Central memory CD8-positive, alpha-beta T cell (primary cell): ENCODE results near the gene DLAT.
A peak's percentile ranks its signal among the peaks of the same experiment; 100 is the strongest.
"Not testable (repeated sequence)": the region's sequence is repeated elsewhere in the genome, so short reads cannot be mapped to it uniquely, and the experiment has no call there.

Experiments used
- ATAC-seq: fragments of 150-1000 bp; cut with Tn5 transposase; replicated peaks from 2 replicates; pipeline ENCODE4 v1.10.0; 2022; ENCODE audit warnings: mild to moderate bottlenecking, moderate FRiP score, moderate number of reproducible peaks; ENCODE audit not compliant: poor library complexity, severe bottlenecking; ENCODE audit errors: extremely low read depth
- DNase-seq, 2 donors: peaks; one replicate each; pipeline ENCODE4 v3.0.0; 2021; ENCODE audit warnings: low spot score in 2 of 2
- H3K27ac Mint-ChIP-seq: one replicate; pipeline ENCODE4 v1.8.0; 2022; ENCODE audit warnings: low read depth, mild to moderate bottlenecking, moderate library complexity, mixed read lengths
- H3K27me3 Mint-ChIP-seq: one replicate; pipeline ENCODE4 v1.8.0; 2022; ENCODE audit warnings: mixed read lengths
- H3K36me3 Mint-ChIP-seq: one replicate; pipeline ENCODE4 v1.8.0; 2022; ENCODE audit warnings: mild to moderate bottlenecking, moderate library complexity, mixed read lengths; ENCODE audit not compliant: insufficient read depth
- H3K4me1 Mint-ChIP-seq: one replicate; pipeline ENCODE4 v1.8.0; 2022; ENCODE audit warnings: mixed read lengths
- H3K4me3 Mint-ChIP-seq: one replicate; pipeline ENCODE4 v1.8.0; 2022; ENCODE audit warnings: mild to moderate bottlenecking, moderate library complexity, mixed read lengths
- H3K9me3 Mint-ChIP-seq: one replicate; pipeline ENCODE4 v1.8.0; 2022; ENCODE audit warnings: mixed read lengths

The DLAT gene

DNA sequence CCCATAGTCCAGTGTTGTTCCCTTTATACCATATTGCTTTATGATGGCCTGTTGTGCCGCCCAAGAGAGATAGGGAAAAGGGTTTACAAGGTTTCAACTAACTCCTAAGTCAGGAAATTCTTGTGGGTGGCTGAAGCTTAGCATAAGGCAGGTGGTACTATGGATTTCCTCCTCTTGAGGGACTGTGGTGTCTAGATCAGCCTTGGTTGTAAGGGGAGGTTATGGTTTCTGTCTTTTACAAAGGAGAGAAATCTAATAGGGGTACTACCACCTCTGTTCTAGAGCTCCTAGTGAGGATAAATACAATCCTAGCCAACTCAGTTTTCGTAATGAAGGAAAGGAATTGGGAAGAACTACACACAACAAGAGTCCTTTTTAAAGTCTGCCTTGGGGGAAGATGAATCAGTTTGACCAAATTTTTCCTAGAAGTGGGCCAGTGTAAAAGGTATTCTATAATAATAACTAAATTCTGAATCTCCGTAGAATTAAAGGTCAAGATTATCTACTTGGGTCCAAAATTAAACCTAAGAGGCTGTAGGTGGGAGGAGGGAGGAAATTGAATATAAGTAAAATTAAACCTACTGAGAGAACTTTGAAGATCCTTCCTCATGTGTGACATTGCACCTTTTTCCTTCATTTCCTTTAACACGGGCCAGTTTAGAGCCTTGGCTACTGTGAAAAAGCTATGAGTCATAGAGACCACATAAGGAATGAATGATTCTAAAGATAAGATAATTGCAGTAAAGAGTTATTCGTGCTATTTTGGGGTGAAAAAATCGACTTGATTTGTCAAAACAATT lies 17.2 kb downstream of the DLAT start:
- Mint-ChIP-seq H3K27me3 (no peaks in the 10 kb centered on the region), H3K9me3 (no peaks in the 10 kb centered on the region), H3K4me3 (no peak overlapping the region), H3K36me3 (peaks cover 59% of the 10 kb centered on the region), H3K4me1 (peaks cover 16% of the 10 kb centered on the region), H3K27ac (no peak overlapping the region)
- ATAC-seq (no peak), DNase-seq (no peak)

GRCh38 chr11:112042961-112043304 lies 17.7 kb downstream of the DLAT start:
- H3K4me1 Mint-ChIP-seq: peaks cover 20% of the 10 kb centered on the region
- ATAC-seq (no peak), DNase-seq (no peak)
- H3K36me3 Mint-ChIP-seq: peaks cover 56% of the 10 kb centered on the region
- no peaks in the 10 kb centered on the region for H3K9me3 Mint-ChIP-seq
- no peak overlapping the region for H3K27ac Mint-ChIP-seq
- no peaks in the 10 kb centered on the region for H3K27me3 Mint-ChIP-seq
- H3K4me3 Mint-ChIP-seq: no peak overlapping the region

GRCh38 chr11:112044961-112045360 lies 19.8 kb downstream of the DLAT start:
- H3K27ac Mint-ChIP-seq: no peak overlapping the region
- ATAC-seq (no peak), DNase-seq (no peak)
- no peaks in the 10 kb centered on the region for H3K27me3 Mint-ChIP-seq
- H3K4me3 Mint-ChIP-seq: no peak overlapping the region
- H3K9me3 Mint-ChIP-seq: no peaks in the 10 kb centered on the region
- peaks cover 46% of the 10 kb centered on the region for H3K36me3 Mint-ChIP-seq
- H3K4me1 Mint-ChIP-seq: peaks cover 25% of the 10 kb centered on the region

GRCh38 chr11:112046647-112047046 lies 21.4 kb downstream of the DLAT start:
- Mint-ChIP-seq H3K36me3 (peaks cover 51% of the 10 kb centered on the region), H3K4me1 (peaks cover 19% of the 10 kb centered on the region)
- not testable (repeated sequence) for ATAC-seq, H3K4me3 Mint-ChIP-seq, H3K27ac Mint-ChIP-seq, DNase-seq, H3K9me3 Mint-ChIP-seq, H3K27me3 Mint-ChIP-seq

DNA sequence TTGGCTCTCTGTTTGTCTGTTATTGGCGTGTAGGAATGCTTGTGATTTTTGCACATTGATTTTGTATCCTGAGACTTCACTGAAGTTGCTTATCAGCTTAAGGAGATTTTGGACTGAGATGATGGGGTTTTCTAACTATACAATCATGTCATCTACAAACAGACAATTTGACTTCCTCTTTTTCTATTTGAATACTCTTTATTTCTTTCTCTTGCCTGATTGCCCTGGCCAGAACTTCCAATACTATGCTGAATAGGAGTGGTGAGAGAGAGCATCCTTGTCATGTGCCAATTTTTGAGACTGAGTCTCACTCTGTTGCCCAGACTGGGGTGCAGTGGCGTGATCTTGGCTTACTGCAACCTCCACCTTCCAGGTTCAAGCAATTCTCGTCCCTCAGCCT lies 23.0 kb downstream of the DLAT start:
- ATAC-seq, H3K27ac Mint-ChIP-seq, H3K4me3 Mint-ChIP-seq, H3K27me3 Mint-ChIP-seq, H3K9me3 Mint-ChIP-seq, DNase-seq: not testable (repeated sequence)
- Mint-ChIP-seq H3K36me3 (peaks cover 54% of the 10 kb centered on the region), H3K4me1 (peaks cover 19% of the 10 kb centered on the region)

- H3K27ac Mint-ChIP-seq: peak overlapping the region; percentile 2
- DNase-seq (no peak), ATAC-seq (no peak)
- H3K4me1 Mint-ChIP-seq: peaks cover 19% of the 10 kb centered on the region
- H3K36me3 Mint-ChIP-seq: peaks cover 50% of the 10 kb centered on the region
- no peaks in the 10 kb centered on the region for H3K27me3 Mint-ChIP-seq
- H3K4me3 Mint-ChIP-seq: no peak overlapping the region
- no peaks in the 10 kb centered on the region for H3K9me3 Mint-ChIP-seq
Measured at GRCh38 chr11:112049777-112050176, 24.6 kb downstream of the DLAT start.

GRCh38 chr11:112050721-112051120 lies 25.5 kb downstream of the DLAT start:
- Mint-ChIP-seq H3K27me3 (no peaks in the 10 kb centered on the region), H3K4me1 (peaks cover 19% of the 10 kb centered on the region), H3K4me3 (no peak overlapping the region), H3K27ac (peak overlapping the region; percentile 62), H3K9me3 (no peaks in the 10 kb centered on the region), H3K36me3 (peaks cover 48% of the 10 kb centered on the region)
- no peak for ATAC-seq
- DNase-seq: no peak

GRCh38 chr11:112051768-112052167 lies 26.6 kb downstream of the DLAT start:
- H3K4me3 Mint-ChIP-seq: no peak overlapping the region
- ATAC-seq: no peak
- H3K9me3 Mint-ChIP-seq: no peaks in the 10 kb centered on the region
- H3K4me1 Mint-ChIP-seq: peaks cover 19% of the 10 kb centered on the region
- H3K36me3 Mint-ChIP-seq: peaks cover 45% of the 10 kb centered on the region
- no peaks in the 10 kb centered on the region for H3K27me3 Mint-ChIP-seq
- no peak for DNase-seq
- H3K27ac Mint-ChIP-seq: no peak overlapping the region

DNA sequence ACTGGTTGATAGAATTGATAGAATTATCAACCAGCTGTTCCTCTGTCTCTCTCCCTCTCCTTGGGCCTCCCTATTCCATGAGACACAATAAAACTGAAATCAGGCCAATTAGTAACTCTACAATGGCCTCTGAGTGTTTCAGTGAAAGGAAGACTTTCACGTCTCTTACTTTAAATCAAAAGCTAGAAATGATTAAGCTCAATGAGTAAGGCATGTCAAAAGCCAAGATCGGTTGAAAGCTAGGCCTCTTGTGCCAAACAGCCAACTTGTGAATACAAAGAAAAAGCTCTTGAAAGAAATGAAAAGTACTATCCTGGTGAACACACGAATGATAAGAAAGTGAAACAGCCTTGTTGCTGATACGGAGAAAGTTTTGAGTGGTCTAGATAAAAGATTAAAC lies 32.0 kb downstream of the DLAT start:
- no peak overlapping the region for H3K4me3 Mint-ChIP-seq

GRCh38 chr11:112058103-112058502 lies 32.9 kb downstream of the DLAT start:
- Mint-ChIP-seq H3K27me3 (no peaks in the 10 kb centered on the region), H3K27ac (no peak overlapping the region), H3K9me3 (no peaks in the 10 kb centered on the region), H3K36me3 (peaks cover 38% of the 10 kb centered on the region), H3K4me1 (peaks cover 5% of the 10 kb centered on the region), H3K4me3 (no peak overlapping the region)
- ATAC-seq (no peak), DNase-seq (no peak)

More for the DNA sequence above, 32.0 kb downstream of the DLAT start:
- Mint-ChIP-seq H3K27ac (peak overlapping the region; percentile 27), H3K9me3 (no peaks in the 10 kb centered on the region), H3K4me1 (peaks cover 5% of the 10 kb centered on the region), H3K27me3 (no peaks in the 10 kb centered on the region), H3K36me3 (peaks cover 40% of the 10 kb centered on the region)
- no peak for DNase-seq
- no peak for ATAC-seq

- H3K9me3 Mint-ChIP-seq: no peaks in the 10 kb centered on the region
- no peaks in the 10 kb centered on the region for H3K4me1 Mint-ChIP-seq
- ATAC-seq (no peak), DNase-seq (no peak)
- no peak overlapping the region for H3K27ac Mint-ChIP-seq
- H3K36me3 Mint-ChIP-seq: peaks cover 22% of the 10 kb centered on the region
- no peak overlapping the region for H3K4me3 Mint-ChIP-seq
- no peaks in the 10 kb centered on the region for H3K27me3 Mint-ChIP-seq
Measured at GRCh38 chr11:112062923-112063322, 37.7 kb downstream of the DLAT start.

- DNase-seq (peak; percentile 74 to 78), ATAC-seq (peak; percentile 85)
- Mint-ChIP-seq H3K4me1 (peaks cover 30% of the 10 kb centered on the region), H3K27me3 (peaks cover 14% of the 10 kb centered on the region), H3K9me3 (no peaks in the 10 kb centered on the region), H3K27ac (peak within 1 kb of the TSS; percentile 90), H3K4me3 (peak within 1 kb of the TSS; percentile 82), H3K36me3 (peaks cover 20% of the 10 kb centered on the region)
Measured at GRCh38 chr11:112073941-112074811, 49.0 kb downstream of the DLAT start, which contains the start of the genes NKAPD1 and PIH1D2. Gene NKAPD1 (plus strand): TSS chr11:112074299. CDS start chr11:112075575, 1,276 bp downstream. Gene PIH1D2 (minus strand): TSS chr11:112074017. CDS start chr11:112073174, 843 bp downstream.
